ENCODE results near the gene C4orf54.

Gene C4orf54

DNA sequence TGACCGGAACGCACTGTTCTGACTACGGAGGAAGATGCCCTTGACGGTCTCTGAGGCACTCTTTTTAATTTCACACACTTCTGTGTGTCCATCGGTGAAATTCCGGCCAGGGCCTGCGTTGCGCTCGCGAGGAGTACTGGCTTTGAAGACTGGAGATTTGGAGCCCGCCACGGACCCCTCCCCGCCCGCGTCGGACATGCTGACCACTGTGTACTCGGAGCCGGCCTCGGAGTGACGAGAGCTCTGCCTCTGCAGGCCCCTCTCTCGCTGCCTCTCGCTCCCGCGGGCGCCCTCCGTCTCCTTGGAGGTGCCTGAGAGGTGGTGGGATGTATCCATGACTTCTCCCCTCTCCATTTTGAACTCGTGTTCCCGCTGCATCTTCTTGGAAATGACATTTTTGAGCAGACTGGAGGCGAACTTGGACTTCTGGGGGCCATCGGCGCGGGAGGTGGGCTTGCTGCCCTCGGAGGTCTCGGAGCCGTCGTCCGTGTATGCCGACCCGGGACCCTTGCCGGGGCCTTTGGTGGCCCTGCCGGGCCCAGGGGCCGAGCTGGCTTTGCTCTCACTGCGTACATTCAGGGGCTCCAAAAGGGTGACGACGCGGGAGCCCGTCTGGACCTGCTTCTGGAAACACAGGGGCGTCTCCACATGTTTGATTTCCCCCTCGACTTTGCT, 5.7 kb downstream of the C4orf54 start:
- FAIRE-seq: no peak

DNA sequence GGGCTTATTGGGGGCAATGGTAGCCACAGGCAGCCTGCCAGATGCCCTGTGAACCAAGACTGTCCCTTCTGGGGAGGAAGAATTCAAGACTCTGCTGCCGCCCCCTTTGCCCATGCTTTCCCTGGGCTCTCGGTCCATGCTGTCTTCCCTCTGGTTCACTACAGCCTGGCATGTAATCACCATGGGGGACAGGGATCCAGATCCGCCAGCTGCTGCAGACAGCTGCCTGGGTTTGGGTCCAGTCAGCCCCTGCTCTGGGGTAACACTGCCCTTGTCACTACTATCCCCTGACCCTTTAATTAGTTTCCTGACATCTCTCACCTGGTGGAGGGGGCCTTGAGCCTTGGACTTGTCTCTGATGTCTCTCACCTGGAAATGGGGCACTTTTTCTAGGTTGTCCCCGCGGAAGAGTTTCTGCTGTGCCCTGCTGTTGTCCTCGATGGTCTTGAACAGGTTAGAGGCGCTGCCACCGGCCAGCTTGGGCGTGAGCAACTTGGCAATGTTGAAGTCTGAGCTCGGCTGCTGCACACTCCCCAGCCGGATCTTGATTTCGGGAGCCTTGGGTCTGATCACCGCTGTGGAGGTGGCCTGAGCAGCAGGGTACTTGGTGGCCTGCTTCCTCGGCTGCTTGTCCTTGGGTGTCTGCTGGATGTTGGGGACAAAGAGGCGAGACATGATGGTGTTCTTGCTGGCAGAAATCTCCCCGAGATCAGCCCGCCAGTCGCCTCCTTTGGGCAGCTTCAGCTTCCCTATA, 6.4 kb downstream of the C4orf54 start:
- no peak for FAIRE-seq

DNA sequence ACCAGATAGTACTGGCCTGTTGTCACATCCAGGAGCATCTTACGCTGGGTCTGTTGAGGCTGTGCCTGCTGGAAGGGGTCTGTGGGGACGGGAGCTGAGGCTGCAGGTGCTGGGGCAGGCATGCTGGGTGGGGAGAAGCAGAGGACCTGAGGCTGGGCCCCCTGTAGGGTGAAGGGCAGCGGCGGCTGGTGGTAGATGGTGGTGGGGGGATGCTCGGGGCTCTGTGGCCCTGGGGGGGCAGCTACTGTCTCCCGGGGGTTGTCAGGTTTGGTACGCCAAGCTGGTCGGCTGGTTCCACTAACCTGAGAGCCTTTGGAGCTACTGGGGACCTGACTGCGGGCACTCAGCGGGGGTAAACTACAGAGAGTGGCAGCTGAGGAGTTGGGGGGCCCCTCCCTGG, 7.8 kb downstream of the C4orf54 start:
- FAIRE-seq: no peak

DNA sequence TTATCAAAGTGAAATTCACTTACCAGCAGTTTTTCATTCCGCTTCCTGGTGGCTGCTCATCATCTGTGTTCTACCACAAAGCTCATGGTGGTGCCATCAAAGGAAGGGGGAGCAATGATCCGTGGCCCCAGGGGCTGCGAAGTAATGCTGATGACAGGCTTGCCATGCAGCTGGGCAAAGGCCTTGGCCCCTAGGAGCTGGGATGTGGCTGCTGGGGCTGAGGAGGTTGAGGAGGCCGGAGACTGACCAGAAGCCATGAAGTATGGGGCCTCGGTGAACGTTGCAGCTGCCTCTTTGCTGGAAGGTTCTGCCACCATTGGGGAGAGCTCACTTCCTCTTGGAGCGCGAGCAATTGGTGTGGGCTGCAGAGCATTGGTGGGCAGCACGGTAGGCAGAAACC, 8.4 kb downstream of the C4orf54 start:
- no peak for FAIRE-seq

DNA sequence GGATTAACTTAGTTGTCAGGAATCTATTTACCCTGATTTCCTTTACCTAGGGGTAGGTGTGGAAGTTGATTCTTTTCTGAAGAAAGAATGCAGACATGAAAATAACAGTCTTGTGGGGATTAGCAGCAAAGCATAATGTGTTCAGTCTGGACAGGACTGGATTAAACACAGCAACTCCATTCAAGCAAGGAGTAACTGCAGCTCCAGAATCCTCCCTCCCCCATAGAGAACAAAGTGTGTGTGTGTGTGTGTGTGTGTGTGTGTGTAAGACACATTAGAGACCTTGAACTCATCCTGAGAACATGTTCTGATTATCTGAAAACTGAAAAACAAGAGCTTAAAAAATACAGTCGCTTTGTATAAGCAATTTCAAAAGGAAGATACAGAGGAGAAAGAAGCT, 9.3 kb downstream of the C4orf54 start:
- no peak for FAIRE-seq

DNA sequence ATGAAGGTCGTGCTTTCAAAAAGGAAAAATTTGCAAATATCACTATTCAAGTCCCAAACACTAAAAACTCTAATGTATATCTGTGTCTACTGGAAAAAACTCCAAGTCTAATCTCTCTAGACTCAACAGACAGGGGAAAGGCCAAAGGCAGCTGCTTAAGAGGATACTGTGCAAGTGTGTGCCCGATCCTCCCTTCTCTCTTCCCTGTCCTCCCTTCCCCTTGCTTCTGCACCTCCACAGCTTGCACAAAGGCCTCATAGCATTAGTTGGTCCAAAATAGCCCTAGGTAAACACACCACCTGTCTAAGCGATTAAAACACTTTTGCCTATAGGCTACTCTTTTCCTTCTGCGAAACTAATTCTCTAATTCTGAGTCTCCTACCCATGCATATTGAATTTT, 10.6 kb downstream of the C4orf54 start:
- no peak for FAIRE-seq

DNA sequence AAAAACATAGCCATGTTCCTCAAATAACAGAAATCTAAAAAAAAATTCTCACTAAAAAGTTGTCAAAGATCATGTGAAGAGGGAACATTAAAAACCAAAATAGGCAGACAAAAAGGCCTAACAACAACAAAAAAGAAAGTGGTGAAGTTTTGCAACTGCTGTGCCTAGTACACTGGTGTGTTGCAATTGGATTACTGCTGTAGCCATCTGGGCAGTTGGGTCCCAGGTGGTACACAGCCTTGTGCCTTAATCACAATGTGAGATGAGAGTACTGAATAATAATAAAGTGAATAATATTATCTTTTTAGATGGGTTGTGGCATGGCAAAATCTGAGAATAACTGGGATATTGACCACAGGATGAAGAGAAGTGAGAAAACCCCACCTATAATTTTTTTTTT, 12.0 kb downstream of the C4orf54 start:
- FAIRE-seq: no peak

DNA sequence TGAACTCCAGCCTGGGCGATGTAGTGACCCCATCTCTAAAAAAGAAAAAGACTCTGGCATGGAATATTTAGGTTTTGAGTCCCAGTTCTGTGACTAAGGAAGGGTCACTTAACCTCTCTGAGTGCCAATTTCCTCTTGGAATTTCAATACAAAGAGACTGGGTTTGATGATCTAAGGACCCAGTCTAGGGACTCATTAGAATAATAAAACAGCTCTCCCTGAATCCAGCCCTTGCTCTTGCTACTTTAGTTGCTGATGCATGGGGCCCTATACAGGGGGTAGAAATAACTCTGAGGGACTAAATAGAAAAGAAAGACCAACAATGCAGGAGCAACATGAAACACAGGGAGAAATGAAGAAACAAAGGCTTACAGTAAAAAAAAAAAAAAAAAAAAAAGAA, 12.6 kb downstream of the C4orf54 start:
- FAIRE-seq: no peak

DNA sequence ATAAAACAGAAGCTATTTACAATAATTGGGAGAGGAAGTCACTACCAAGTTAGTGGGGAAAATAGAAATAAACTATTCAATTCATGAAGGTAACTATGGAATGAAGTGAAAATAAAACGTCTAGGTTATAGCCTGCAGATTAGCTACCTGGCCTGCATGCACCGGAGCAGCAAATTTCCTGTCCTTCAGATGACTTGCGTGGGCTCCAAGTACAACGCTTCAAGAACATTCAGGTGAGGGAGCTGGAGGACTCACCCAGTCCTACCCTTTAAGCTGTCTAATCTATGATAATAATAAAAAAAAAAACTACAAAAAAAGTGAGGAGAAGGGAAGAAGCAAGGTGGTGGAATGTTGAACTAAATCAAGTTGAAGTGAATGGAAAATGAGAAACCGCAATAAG, 13.2 kb downstream of the C4orf54 start:
- no peak for FAIRE-seq

DNA sequence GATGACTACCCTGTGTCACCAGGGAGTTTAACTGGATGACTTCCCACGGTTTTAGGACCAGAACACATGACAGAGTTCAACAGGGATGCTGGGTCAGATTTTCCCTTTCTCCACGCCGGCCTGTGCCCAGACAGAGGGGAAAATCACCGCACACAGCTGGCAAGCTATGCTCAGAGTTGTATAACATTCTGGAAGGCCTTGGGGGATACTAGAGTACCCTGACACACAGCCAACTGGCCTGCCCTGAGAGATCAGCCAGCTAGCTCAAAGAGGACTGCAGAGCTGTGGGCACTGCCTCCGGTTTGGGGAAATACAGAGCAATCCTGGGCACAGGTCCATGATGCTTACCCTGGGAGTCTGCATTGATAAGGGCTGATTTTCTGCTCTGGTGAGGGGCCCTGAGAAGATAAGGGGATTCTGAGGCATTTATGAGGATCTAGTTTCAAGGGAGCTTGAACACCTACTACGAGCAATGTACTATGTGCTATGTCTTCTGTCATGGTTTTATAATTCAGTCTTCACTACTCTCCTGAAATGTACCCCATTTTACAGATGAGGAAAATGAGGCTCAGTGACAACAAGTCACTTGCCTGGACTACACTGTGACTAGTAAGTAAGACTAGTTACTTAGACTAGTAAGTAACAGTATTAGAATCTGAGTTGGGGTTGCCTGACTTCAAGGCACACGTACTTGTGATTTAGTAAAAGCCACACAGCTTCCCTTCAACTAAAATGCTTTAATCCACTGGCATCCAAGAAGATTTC, 14.7 kb downstream of the C4orf54 start:
- no peak for FAIRE-seq

DNA sequence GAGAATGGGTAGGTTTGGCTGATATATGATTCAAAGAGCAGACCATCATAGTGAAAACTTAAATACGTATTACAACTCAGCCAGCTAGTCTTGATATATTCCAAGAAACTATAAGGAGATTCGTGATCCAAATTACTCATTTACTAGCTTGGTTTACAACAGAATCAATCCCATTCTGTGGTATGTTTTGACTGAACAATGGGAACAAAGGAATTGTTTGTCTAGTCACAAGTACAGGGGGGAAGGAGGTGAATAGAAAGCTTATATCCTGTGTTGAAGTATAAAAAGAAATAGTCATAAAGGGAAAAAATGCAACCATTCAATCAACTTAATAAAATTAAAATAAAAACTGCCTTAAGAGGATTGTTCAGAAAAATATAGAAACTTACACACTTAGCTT, 17.0 kb downstream of the C4orf54 start:
- FAIRE-seq: no peak

DNA sequence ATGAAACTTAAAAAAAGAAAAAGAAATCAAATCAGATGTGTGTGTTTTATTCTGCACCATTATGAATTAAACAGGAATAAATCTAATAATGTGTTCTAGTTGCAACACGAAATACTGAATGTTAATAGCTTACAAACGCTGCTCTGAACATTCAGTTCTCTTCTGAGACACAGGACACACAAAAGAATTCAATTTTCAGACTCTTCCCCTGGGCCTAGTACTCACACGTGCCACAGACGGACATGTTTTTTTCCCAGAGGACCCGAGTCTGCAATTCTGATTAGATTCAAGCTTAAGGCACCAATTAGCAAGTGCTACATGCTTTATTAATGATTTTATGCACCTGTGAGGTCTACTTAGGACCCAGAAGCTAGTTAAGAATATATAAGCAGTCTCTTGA, 20.5 kb downstream of the C4orf54 start:
- no peak for FAIRE-seq

DNA sequence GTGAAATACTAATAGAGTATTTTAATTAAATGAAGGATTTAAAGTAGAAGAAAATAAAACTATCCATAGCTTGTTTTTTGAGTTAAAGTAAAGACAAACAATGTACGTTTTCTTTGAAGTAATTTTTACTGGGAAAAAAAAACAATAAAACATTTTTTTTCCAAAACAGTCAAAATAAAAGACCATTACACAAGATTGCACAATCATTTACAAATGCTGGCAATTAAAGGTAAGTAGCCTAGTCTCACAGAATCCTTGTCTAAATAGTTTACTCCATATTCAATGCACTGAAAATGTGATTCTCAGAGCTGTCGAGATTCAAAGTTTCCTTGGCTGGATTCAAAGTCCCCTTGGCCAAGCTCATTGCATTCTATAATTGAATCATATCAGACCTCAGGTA, 21.2 kb downstream of the C4orf54 start:
- no peak for FAIRE-seq

DNA sequence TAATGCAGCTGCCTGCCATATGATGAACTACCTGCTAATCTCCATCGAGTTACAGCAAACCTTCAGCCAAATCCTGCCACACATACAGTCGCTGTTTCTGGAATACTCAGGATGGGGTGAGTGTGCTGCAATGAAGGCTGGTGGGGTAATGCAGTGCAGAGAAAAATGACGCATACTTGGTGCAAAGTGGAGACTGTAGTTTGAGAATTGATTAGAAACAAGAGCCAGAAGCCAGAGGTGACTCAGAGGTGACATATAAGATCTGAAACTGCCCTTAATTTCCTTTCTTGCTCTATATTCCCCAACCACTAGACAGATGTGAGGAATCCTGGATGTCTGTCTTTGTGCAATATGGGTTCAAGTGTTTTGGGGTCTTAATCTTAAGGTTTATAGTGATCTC, 22.0 kb downstream of the C4orf54 start:
- no peak for FAIRE-seq

DNA sequence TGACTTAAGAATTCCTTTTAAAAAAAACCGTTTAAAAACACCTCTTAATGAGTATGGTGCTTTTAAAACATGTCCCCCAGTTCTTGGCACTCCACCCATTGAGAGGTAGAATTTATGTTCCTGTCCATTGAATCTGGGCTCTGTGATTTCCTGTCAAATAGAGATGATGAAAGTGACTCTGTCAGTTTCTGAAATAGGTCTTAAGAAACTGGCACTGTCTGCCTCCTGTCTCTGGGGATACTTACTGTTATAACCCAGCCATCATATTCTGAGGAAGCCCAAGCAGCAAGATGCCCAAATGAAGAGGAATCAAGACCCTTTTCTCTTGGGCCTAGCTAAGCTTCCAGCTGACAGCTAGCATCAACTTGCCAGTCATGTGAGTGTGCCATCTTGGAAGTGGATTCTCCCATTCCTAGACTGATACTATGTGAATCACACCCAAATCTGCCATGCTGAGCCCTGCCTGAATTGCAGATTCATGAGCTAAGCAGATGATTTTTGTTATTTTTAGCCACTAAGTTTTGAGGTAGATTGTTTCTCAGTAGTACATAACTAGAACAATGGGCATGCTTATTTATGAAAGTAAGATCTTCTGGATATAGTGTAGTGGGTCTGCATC, 22.8 kb downstream of the C4orf54 start:
- FAIRE-seq: no peak

DNA sequence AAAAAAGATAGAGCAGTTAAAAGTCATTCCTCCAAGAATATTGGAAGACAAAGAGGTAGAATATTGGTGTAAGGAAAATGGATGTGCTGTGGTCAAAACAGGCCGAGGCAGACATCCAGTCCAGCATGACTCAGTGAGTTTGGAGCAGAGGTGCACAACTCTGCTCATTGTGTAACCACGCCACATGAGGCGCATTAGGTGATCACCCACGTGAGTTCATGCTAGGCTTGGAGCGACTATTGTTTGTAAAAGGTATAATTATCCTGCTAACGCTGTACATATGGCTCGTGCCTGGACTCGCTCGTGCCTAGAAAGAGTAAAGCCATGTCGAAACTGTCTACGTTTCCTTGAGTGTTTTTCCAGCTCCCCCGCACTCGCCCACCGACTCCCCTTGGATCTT, 23.9 kb downstream of the C4orf54 start:
- FAIRE-seq: no peak

DNA sequence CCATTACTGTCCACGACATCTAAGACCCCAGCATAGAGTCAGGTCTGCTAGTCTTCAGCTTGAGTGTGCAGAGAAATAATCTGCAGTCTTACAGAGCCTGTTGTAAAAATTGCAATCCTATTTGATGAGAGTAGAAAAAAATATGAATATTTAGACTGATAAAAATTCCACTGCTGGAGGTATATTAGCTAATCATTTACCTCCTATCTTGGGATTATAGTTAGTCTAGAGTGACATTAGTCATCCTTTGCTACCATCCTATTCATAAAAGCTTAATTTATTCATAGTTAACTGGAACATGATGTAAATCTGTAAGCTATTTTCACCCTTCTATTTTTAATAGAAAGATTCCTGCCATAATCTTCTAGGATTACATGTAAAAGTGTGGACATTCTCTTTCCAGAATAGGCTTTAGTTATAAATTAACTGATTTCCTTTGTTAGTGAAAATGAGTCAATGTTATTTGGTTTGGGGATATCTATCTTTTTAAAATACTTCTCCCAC, 26.7 kb downstream of the C4orf54 start:
- no peak for FAIRE-seq

DNA sequence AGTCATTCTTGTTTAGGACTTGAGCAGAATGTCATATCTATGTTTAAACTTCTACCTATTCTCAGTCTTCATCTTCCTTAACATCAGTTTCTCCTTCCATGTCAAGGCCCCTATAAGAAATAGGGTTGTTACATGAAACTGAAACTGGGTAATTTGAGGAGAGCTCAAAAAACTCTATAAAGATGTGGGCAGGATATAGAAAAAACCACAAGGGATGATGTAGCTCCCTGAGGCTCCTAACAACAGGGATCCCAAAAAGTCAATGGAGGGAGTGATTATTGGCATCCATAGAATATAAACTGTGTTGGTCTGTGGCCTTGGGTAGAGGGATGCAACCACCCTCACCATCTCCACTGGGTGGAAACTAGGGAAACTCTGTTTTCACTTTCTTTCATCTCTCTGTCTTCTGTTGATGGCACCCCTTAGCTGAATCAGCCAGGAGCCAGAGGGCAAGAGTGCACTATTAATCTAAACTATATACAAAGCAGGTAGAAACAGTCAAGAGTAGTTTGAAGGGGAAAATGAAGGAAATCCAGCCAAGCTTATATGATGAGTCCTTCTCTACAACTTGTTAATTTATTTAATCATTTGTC, 27.6 kb downstream of the C4orf54 start:
- no peak for FAIRE-seq

DNA sequence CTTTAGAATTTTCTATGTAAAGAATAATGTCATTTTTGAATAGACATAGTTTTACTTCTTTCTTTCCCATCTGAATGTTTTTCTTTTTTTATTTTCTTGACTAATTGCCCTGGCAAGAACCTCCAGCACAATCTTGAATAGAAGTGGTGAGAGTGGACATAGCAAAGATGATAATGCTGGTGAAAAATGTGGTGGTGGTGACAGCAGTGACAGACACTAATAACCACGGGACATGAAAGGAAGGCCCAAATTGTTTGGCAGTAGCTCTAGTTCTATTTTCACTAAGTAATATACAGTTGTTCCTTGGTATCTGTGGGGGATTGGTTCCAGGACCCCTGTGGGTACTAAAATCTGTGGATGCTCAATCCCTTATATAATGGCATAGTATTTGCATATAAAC, 29.6 kb downstream of the C4orf54 start:
- peak; percentile 6 for FAIRE-seq

DNA sequence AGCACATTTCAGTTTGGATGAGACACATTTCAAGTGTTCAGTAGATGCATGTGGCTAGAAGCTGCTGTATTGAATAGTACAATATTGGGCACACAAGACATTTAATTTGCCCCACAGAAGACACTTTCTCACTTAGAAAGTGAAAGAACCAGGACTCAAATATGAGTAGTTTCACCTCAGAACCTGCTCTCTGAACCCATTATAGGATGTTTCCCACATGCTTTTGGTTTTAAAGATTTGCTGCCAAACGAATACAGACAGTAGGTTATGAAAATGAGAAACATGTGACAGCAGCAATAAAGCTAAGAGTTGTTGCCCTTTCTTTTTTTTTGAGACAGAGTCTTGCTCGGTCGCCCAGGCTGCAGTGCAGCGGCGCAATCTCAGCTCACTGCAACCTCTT, 32.3 kb downstream of the C4orf54 start:
- no peak for FAIRE-seq

DNA sequence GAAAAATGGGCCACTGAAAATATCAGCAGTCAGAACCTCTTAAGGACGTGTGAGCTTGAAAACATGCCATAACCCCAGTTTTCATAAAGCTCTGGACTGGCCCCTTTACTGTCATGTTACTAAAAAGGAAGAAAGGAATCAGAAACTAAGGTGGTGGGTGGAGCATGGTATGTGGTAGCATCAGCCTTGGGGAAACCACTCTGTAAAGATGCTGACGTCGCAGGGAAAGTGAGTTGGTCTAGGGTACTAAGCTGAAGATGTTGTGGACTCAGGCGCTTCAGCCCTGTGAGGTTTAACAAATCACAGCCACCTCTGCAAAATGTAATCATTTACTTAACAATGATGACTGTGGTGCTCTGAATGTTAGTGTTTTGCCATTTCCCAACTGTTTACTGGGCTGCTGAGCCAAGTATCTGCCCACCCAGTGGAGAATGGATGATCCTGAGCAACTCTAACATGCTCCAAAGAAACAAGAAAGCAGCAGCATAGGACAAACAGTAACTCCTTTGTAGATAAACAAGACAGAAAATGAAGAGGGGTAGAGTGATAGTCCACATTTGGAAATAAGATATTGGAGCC, 33.4 kb downstream of the C4orf54 start:
- no peak for FAIRE-seq

DNA sequence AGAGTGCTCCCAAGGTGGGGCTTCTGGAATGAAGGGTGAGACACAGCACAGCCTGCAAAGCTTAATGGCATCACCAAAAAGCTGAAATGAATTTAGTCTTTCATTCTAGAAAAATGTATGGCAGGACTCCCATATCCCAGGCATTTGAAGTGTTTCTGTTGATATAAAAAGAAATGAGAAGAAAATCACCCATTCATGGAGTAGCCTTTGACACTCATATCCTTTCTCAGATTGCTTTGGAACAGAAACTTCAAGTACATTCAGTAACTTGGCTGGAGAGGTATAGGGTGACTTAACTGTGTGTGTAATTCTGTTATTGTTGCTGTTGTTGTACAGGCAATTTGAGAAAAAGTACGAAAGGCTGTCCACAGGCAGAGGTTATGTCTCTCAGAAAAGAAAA, 35.3 kb downstream of the C4orf54 start:
- FAIRE-seq: no peak

DNA sequence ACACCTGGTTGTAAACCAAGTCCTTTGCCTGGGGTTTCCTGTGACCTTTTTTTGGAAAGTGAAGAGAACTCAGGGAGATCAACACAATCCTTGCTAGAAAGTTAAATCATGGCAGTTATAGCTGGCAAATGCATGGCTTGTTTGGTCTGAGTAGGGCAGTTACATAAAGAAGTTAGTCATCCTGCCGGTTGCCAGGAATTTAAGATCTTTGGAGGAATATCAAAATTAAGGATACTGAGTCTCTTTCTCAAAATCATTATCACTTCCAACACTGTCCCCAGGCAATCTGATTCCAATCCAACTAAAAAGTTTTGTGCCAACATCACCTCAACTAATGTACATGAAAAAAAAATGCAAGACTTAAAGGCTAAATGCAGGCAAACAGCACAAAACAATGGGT, 40.3 kb downstream of the C4orf54 start:
- FAIRE-seq: no peak

Data from A204.1 (cell line).